Measurements from ENCODE around the gene PCDHGC5. TPM values are rescaled to one million over a fixed set of nuclear protein-coding genes. Genes with fewer than 3 reads are reported as not detected.
A peak's percentile ranks its signal among the peaks of the same experiment; 100 is the strongest.

Gene PCDHGC5
- total RNA-seq, 3 donors from 2014 or later: 2.1 to 3.5 (median 3.3) TPM

GRCh38 chr5:141513627-141514329, 24.9 kb downstream of the PCDHGC5 start:
- Histone ChIP-seq H3K4me1 (peaks cover 7 to 9% of the 10 kb centered on the region in 2 donors), H3K27me3 (no peaks in the 10 kb centered on the region), H3K36me3 (no peaks in the 10 kb centered on the region), H3K4me3 (peak overlapping the region; percentile 59 to 66 (median 60)), H3K27ac (peak overlapping the region; percentile 89 to 90), H3K9me3 (no peaks in the 10 kb centered on the region)
- TF ChIP-seq POLR2AphosphoS5 (IDR thresholded peaks at IDR 0.05): peak in 1 of 3 donors; percentile 35
- TF ChIP-seq POLR2A (IDR thresholded peaks at IDR 0.05): no peak
- no peak for TF ChIP-seq CTCF (IDR thresholded peaks at IDR 0.05)
- DNase-seq (ENCODE audit: low spot score in 2 of 2): peak; percentile 66 to 79
- intact Hi-C loops (cut with DNase I; ENCODE audit: low total_unique reads): loop anchor here (5.0 kb wide), 1 partner anchor 801 kb away; no protein-coding TSS in a partner anchor

GRCh38 chr5:141514330-141515133, 25.7 kb downstream of the PCDHGC5 start:
- H3K27ac ChIP-seq: peak overlapping the region; percentile 89 to 90
- TF ChIP-seq POLR2AphosphoS5 (IDR thresholded peaks at IDR 0.05): no peak
- no peak for TF ChIP-seq POLR2A (IDR thresholded peaks at IDR 0.05)
- TF ChIP-seq CTCF (IDR thresholded peaks at IDR 0.05): no peak
- peak overlapping the region; percentile 59 to 66 (median 60) for H3K4me3 ChIP-seq
- H3K9me3 ChIP-seq: no peaks in the 10 kb centered on the region
- intact Hi-C loops (cut with DNase I; ENCODE audit: low total_unique reads): loop anchor here (5.0 kb wide), 1 partner anchor 802 kb away; no protein-coding TSS in a partner anchor
- DNase-seq (ENCODE audit: low spot score in 2 of 2): peak in 1 of 2 donors; percentile 79
- peaks cover 7 to 9% of the 10 kb centered on the region in 2 donors for H3K4me1 ChIP-seq
- H3K36me3 ChIP-seq: no peaks in the 10 kb centered on the region
- no peaks in the 10 kb centered on the region for H3K27me3 ChIP-seq

- no peak for TF ChIP-seq CTCF (IDR thresholded peaks at IDR 0.05)
- TF ChIP-seq POLR2AphosphoS5 (IDR thresholded peaks at IDR 0.05): no peak
- TF ChIP-seq POLR2A (IDR thresholded peaks at IDR 0.05): no peak
- Histone ChIP-seq H3K27ac (peak overlapping the region; percentile 89 to 90), H3K9me3 (no peaks in the 10 kb centered on the region), H3K4me1 (peaks cover 7 to 9% of the 10 kb centered on the region in 2 donors), H3K4me3 (no peak overlapping the region), H3K36me3 (no peaks in the 10 kb centered on the region), H3K27me3 (no peaks in the 10 kb centered on the region)
- intact Hi-C loops (cut with DNase I; ENCODE audit: low total_unique reads): no loop called here
- DNase-seq (ENCODE audit: low spot score in 2 of 2): no peak
Measured at GRCh38 chr5:141515141-141515540, 26.3 kb downstream of the PCDHGC5 start.

- H3K4me3 ChIP-seq: no peak overlapping the region
- intact Hi-C loops (cut with DNase I; ENCODE audit: low total_unique reads): no loop called here
- no peak for DNase-seq (ENCODE audit: low spot score in 2 of 2)
- no peaks in the 10 kb centered on the region for H3K27me3 ChIP-seq
- peaks cover 7 to 9% of the 10 kb centered on the region in 2 donors for H3K4me1 ChIP-seq
- no peaks in the 10 kb centered on the region for H3K9me3 ChIP-seq
- H3K36me3 ChIP-seq: no peaks in the 10 kb centered on the region
- TF ChIP-seq POLR2AphosphoS5 (IDR thresholded peaks at IDR 0.05) (no peak), POLR2A (IDR thresholded peaks at IDR 0.05) (no peak), CTCF (IDR thresholded peaks at IDR 0.05) (no peak)
- peak overlapping the region; percentile 52 to 90 for H3K27ac ChIP-seq
Measured at GRCh38 chr5:141515946-141516671, 27.2 kb downstream of the PCDHGC5 start.

Data from breast epithelium (tissue), 4 donors.